ENCODE results near the gene ARFGEF2.
"Not testable (repeated sequence)": the region's sequence is repeated elsewhere in the genome, so short reads cannot be mapped to it uniquely, and the experiment has no call there.

ARFGEF2 gene

GRCh38 chr20:48926821-48927220 is 5.3 kb downstream of the ARFGEF2 start:
- DNase-seq (ENCODE audit: low read depth in 1 of 2, low spot score in 1 of 2) = no peak

- no peak for DNase-seq (ENCODE audit: low read depth in 1 of 2, low spot score in 1 of 2)
Observed at GRCh38 chr20:48928832-48929725, 7.6 kb downstream of the ARFGEF2 start.

- DNase-seq (ENCODE audit: low read depth in 1 of 2, low spot score in 1 of 2) = no peak
Observed at GRCh38 chr20:48930035-48930434, 8.5 kb downstream of the ARFGEF2 start.

GRCh38 chr20:48930878-48931277 is 9.4 kb downstream of the ARFGEF2 start:
- DNase-seq (ENCODE audit: low read depth in 1 of 2, low spot score in 1 of 2) = no peak

GRCh38 chr20:48931527-48932374 is 10.2 kb downstream of the ARFGEF2 start:
- no peak for DNase-seq (ENCODE audit: low read depth in 1 of 2, low spot score in 1 of 2)

GRCh38 chr20:48932375-48932941 is 10.9 kb downstream of the ARFGEF2 start:
- no peak for DNase-seq (ENCODE audit: low read depth in 1 of 2, low spot score in 1 of 2)

GRCh38 chr20:48933017-48933766 is 11.7 kb downstream of the ARFGEF2 start:
- DNase-seq (ENCODE audit: low read depth in 1 of 2, low spot score in 1 of 2) = no peak

GRCh38 chr20:48934273-48934877 is 12.9 kb downstream of the ARFGEF2 start:
- not testable (repeated sequence) for DNase-seq (ENCODE audit: low read depth in 1 of 2, low spot score in 1 of 2)

- not testable (repeated sequence) for DNase-seq (ENCODE audit: low read depth in 1 of 2, low spot score in 1 of 2)
Observed at GRCh38 chr20:48934966-48935365, 13.5 kb downstream of the ARFGEF2 start.

- DNase-seq (ENCODE audit: low read depth in 1 of 2, low spot score in 1 of 2) = not testable (repeated sequence)
Observed at GRCh38 chr20:48936178-48936577, 14.7 kb downstream of the ARFGEF2 start.

GRCh38 chr20:48937674-48938073 is 16.2 kb downstream of the ARFGEF2 start:
- no peak for DNase-seq (ENCODE audit: low read depth in 1 of 2, low spot score in 1 of 2)

GRCh38 chr20:48938670-48939069 is 17.2 kb downstream of the ARFGEF2 start:
- DNase-seq (ENCODE audit: low read depth in 1 of 2, low spot score in 1 of 2) = no peak

GRCh38 chr20:48940170-48940569 is 18.7 kb downstream of the ARFGEF2 start:
- no peak for DNase-seq (ENCODE audit: low read depth in 1 of 2, low spot score in 1 of 2)

- DNase-seq (ENCODE audit: low read depth in 1 of 2, low spot score in 1 of 2) = no peak
Observed at GRCh38 chr20:48941467-48941866, 20.0 kb downstream of the ARFGEF2 start.

GRCh38 chr20:48942730-48943129 is 21.2 kb downstream of the ARFGEF2 start:
- DNase-seq (ENCODE audit: low read depth in 1 of 2, low spot score in 1 of 2) = no peak

GRCh38 chr20:48944663-48945297 is 23.3 kb downstream of the ARFGEF2 start:
- no peak for DNase-seq (ENCODE audit: low read depth in 1 of 2, low spot score in 1 of 2)

- no peak for DNase-seq (ENCODE audit: low read depth in 1 of 2, low spot score in 1 of 2)
Observed at GRCh38 chr20:48945840-48946514, 24.5 kb downstream of the ARFGEF2 start.

GRCh38 chr20:48948612-48949011 is 27.1 kb downstream of the ARFGEF2 start:
- DNase-seq (ENCODE audit: low read depth in 1 of 2, low spot score in 1 of 2) = no peak
